Brain pericyte (primary cell): ENCODE results near the gene FSIP1.

Experiments used
- DNase-seq: peaks from one replicate; pipeline ENCODE4 v3.0.0-alpha.2; 2012; ENCODE audit warnings: low read depth, low spot score

The FSIP1 gene

GRCh38 chr15:39593656-39594445, 188.8 kb downstream of the FSIP1 start:
- no peak for DNase-seq

- DNase-seq, result no peak
These were observed 189.5 kb downstream of the FSIP1 start for GRCh38 chr15:39593071-39593655.

- DNase-seq, result no peak
These were observed 190.1 kb downstream of the FSIP1 start for GRCh38 chr15:39592500-39592899.

GRCh38 chr15:39591896-39592315, 190.7 kb downstream of the FSIP1 start:
- DNase-seq, result no peak

GRCh38 chr15:39591141-39591895, 191.3 kb downstream of the FSIP1 start:
- DNase-seq, result no peak

- DNase-seq, result no peak
These were observed 192.6 kb downstream of the FSIP1 start for GRCh38 chr15:39589815-39590644.

GRCh38 chr15:39589193-39589814, 193.3 kb downstream of the FSIP1 start:
- DNase-seq, result no peak

- DNase-seq, result no peak
These were observed 194.0 kb downstream of the FSIP1 start for GRCh38 chr15:39588531-39589192.

GRCh38 chr15:39587731-39588530, 194.7 kb downstream of the FSIP1 start:
- DNase-seq, result no peak

- no peak for DNase-seq
These were observed 195.4 kb downstream of the FSIP1 start for GRCh38 chr15:39587096-39587721.

GRCh38 chr15:39586387-39587095, 196.1 kb downstream of the FSIP1 start:
- DNase-seq, result peak; percentile 88

GRCh38 chr15:39585871-39586301, 196.8 kb downstream of the FSIP1 start:
- DNase-seq, result no peak

- DNase-seq, result no peak
These were observed 197.2 kb downstream of the FSIP1 start for GRCh38 chr15:39585389-39585841.

- DNase-seq, result no peak
These were observed 197.8 kb downstream of the FSIP1 start for GRCh38 chr15:39584662-39585388.

- no peak for DNase-seq
These were observed 198.4 kb downstream of the FSIP1 start for GRCh38 chr15:39584266-39584659.

GRCh38 chr15:39583596-39584265, 198.9 kb downstream of the FSIP1 start:
- DNase-seq, result no peak

GRCh38 chr15:39582977-39583595, 199.6 kb downstream of the FSIP1 start:
- no peak for DNase-seq
